HepG2 (cell line): ENCODE measurements around the gene ADAMTS12. TPM values are rescaled to one million over a fixed set of nuclear protein-coding genes. Genes with fewer than 3 reads are reported as not detected.

Experiments
- HNF1A ChIP-seq, 2 experiments: sonication (generic) in 1 of 2; formaldehyde crosslinking in 1 of 2; IDR thresholded peaks; 2 replicates each; pipeline versions ENCODE4 v1.4.0 to v1.6.1; 2016 to 2020; ENCODE audit warnings: borderline replicate concordance in 1 of 2, low read depth in 1 of 2, mild to moderate bottlenecking in 1 of 2, missing genetic modification reagents in 1 of 2
- HOXA7 ChIP-seq: sonication (generic); formaldehyde crosslinking; IDR thresholded peaks from 2 replicates; pipeline ENCODE4 v1.8.1; 2022; ENCODE audit warnings: mild to moderate bottlenecking, missing genetic modification reagents, moderate library complexity
- JUND ChIP-seq: sonication (generic); formaldehyde crosslinking; IDR thresholded peaks from 2 replicates; pipeline ENCODE4 v1.8.0; 2022; ENCODE audit warnings: mild to moderate bottlenecking, missing genetic modification reagents
- MTA1 ChIP-seq: sonication (generic); formaldehyde crosslinking; IDR thresholded peaks from 2 replicates; pipeline ENCODE4 v1.4.0; 2020; ENCODE audit warnings: missing genetic modification reagents, mild to moderate bottlenecking, borderline replicate concordance
- ZBTB40 ChIP-seq, 2 experiments: fragments of 450-650 bp in 1 of 2; sonication (generic) in 1 of 2; formaldehyde crosslinking in 1 of 2; IDR thresholded peaks; 2 replicates each; pipeline versions ENCODE4 v1.6.1 to v1.8.0; 2016 to 2022; ENCODE audit warnings: antibody characterized with exemption in 1 of 2, mild to moderate bottlenecking in 1 of 2, missing genetic modification reagents in 1 of 2
- ZFYVE20 ChIP-seq: sonication (generic); formaldehyde crosslinking; IDR thresholded peaks from 2 replicates; pipeline ENCODE4 v1.8.0; 2023; ENCODE audit warnings: low read depth, mild to moderate bottlenecking, moderate library complexity, missing genetic modification reagents, borderline replicate concordance
- polyA plus RNA-seq, 8 experiments: library from polyadenylated mRNA; depleted of rRNA in 3 of 8; stranded (reverse) in 7 of 8; unstranded in 1 of 8; fragments of >200 nt; fragmentation: Illumina TruSeq in 4 of 8; extraction: Trizol in 4 of 8; gene quantifications; 2 replicates each; pipeline versions ENCODE4 v1.2.1 to v1.2.3, GENCODE V29; 2011 to 2016; ENCODE audit warnings: low read depth in 4 of 8, missing spikeins in 1 of 8, mixed read lengths in 1 of 8; ENCODE audit not compliant: insufficient read depth in 1 of 8
- total RNA-seq, 5 experiments: library from RNA; depleted of rRNA; stranded (reverse); fragments of >200 nt; fragmentation: Illumina TruSeq; extraction: Trizol; gene quantifications; 2 replicates each; pipeline ENCODE4 v1.2.3, GENCODE V29; 2016; ENCODE audit warnings: low read depth in 1 of 5

The ADAMTS12 gene
- total and polyA plus RNA-seq, 2 of the 13 experiments (the other 11 are each of a cell fraction or from before 2014, with no cell fraction given), result 0.03 TPM; not detected in 1

DNA sequence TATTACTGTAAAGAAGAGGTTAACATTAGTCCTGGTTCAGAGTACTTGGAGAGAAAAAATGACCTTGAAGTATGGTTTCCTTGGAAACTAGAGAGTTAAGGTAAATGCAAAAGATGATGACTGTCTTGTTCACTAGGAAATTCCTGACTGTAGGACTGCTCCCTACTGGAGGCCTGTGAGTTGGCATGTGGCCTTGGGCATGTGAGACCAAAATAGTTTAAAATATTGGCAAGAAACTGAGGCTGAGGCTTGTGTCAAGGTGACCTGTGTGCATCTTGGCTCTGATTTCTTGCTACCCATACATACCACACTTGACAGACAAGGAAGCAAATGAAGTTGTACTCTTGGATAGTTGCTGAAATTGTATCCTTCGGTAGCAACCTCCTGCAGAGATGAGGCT is 354.6 kb downstream of the ADAMTS12 start (continued):
- TF ChIP-seq ZBTB40 (IDR thresholded peaks at IDR 0.05) (no peak), ZBTB40 (CRISPR knock-in tag; IDR thresholded peaks at IDR 0.05) (no peak), HNF1A (IDR thresholded peaks at IDR 0.05; ENCODE audit: low read depth) (no peak), HNF1A (CRISPR knock-in tag; IDR thresholded peaks at IDR 0.05; ENCODE audit: borderline replicate concordance) (no peak), JUND (no peak), MTA1 (no peak), ZFYVE20 (CRISPR knock-in tag) (no peak), HOXA7 (CRISPR knock-in tag) (no peak)
